ENCODE measurements around the gene RGMA.

- TF ChIP-seq CTCF (IDR thresholded peaks at IDR 0.05) (no peak), POLR2A (IDR thresholded peaks at IDR 0.05) (no peak), POLR2AphosphoS5 (IDR thresholded peaks at IDR 0.05) (no peak), EP300 (IDR thresholded peaks at IDR 0.05) (no peak)
Observed at GRCh38 chr15:93073465-93073952, 15.5 kb downstream of the RGMA start.
